ENCODE data around the gene KRT24. TPM values are rescaled to one million over a fixed set of nuclear protein-coding genes. Genes with fewer than 3 reads are reported as not detected.

Gene KRT24
- total and polyA plus RNA-seq, 2 donors (not counting 3 experiments of a cell fraction or from before 2014, with no cell fraction given), result not detected

DNA sequence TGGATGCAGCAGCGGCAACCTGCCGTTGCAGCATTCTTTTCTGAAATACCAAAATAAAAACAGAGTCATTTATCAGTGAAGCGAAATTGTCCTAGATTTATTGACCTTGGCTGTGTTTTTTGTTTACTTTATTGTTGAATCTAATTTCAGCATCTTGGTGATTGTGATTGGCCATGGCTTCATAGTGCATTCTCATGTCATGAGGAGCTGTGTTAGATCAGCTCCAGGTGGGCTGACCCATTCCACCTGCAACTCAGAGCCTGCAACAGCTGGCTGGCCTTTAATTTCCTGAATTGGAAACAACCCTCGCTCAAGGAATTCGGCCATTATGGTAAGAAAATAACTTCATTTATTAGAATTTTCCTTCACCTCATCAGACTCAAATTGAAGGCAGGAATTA lies 16.4 kb downstream of the KRT24 start:
- H3K4me3 ChIP-seq (replicated peaks in 1 of 3; ENCODE audit: insufficient read depth in 1 of 3, low read depth in 1 of 3, low read length in 3 of 3), result no peak overlapping the region
- no peaks in the 10 kb centered on the region for H3K79me2 ChIP-seq (ENCODE audit: control insufficient read depth, insufficient read depth, low read length)
- ChIA-PET CTCF (interaction anchor here (1.1 kb wide), 1 partner anchor 17 kb away, joined by 3 read pairs; the partner anchor contains the start of gene KRT24), POLR2A (no interaction called here)
- no peaks in the 10 kb centered on the region for H3K9me1 ChIP-seq (replicated peaks; ENCODE audit: control insufficient read depth, extremely low read depth, insufficient read depth, low read length)
- H4K20me1 ChIP-seq (replicated peaks; ENCODE audit: control insufficient read depth, extremely low read depth, insufficient read depth, low read length), result no peaks in the 10 kb centered on the region
- no peak overlapping the region for H3K4me2 ChIP-seq (ENCODE audit: insufficient read depth, low read length)
- intact Hi-C loops (cut with micrococcal nuclease) (no loop called here), dilution Hi-C loops (cut with MboI; ENCODE audit: extremely low pct_ligation_motif_present, low sequenced_read_pairs) (no loop called here)
- no peak for TF ChIP-seq FOS (IDR thresholded peaks at IDR 0.05; ENCODE audit: borderline replicate concordance, insufficient read depth, low read length)
- TF ChIP-seq POLR2A (IDR thresholded peaks at IDR 0.05; ENCODE audit: low read depth, low read length), result no peak
- TF ChIP-seq, protein P1, sequence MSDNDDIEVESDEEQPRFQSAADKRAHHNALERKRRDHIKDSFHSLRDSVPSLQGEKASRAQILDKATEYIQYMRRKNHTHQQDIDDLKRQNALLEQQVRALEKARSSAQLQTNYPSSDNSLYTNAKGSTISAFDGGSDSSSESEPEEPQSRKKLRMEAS (IDR thresholded peaks at IDR 0.05; ENCODE audit: insufficient read depth, insufficient read length), result no peak
- no peak for TF ChIP-seq EZH2 (IDR thresholded peaks at IDR 0.05; ENCODE audit: borderline replicate concordance, low read depth, low read length, severe bottlenecking)
- no peak for TF ChIP-seq MYC (IDR thresholded peaks at IDR 0.05; ENCODE audit: low read depth, low read length)
- no peak for TF ChIP-seq POLR2AphosphoS5 (IDR thresholded peaks at IDR 0.05; ENCODE audit: insufficient read depth, low read depth, low read length)
- TF ChIP-seq GATA2 (IDR thresholded peaks at IDR 0.05; ENCODE audit: insufficient read depth, insufficient read length, low read depth, low read length), result no peak
- no peak for TF ChIP-seq JUN (IDR thresholded peaks at IDR 0.05; ENCODE audit: borderline replicate concordance, insufficient read depth, insufficient read length, low read depth)
- TF ChIP-seq, protein P2, sequence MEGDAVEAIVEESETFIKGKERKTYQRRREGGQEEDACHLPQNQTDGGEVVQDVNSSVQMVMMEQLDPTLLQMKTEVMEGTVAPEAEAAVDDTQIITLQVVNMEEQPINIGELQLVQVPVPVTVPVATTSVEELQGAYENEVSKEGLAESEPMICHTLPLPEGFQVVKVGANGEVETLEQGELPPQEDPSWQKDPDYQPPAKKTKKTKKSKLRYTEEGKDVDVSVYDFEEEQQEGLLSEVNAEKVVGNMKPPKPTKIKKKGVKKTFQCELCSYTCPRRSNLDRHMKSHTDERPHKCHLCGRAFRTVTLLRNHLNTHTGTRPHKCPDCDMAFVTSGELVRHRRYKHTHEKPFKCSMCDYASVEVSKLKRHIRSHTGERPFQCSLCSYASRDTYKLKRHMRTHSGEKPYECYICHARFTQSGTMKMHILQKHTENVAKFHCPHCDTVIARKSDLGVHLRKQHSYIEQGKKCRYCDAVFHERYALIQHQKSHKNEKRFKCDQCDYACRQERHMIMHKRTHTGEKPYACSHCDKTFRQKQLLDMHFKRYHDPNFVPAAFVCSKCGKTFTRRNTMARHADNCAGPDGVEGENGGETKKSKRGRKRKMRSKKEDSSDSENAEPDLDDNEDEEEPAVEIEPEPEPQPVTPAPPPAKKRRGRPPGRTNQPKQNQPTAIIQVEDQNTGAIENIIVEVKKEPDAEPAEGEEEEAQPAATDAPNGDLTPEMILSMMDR (IDR thresholded peaks at IDR 0.05; ENCODE audit: extremely low read depth in 1 of 2, insufficient read depth in 1 of 2, low read depth in 1 of 2, low read length in 2 of 2), result no peak
- H3K27ac ChIP-seq (ENCODE audit: insufficient read depth, low read depth, low read length), result no peak overlapping the region
- H3K9me3 ChIP-seq (replicated peaks; ENCODE audit: control insufficient read depth, insufficient read depth, low read length), result no peaks in the 10 kb centered on the region
- no peaks in the 10 kb centered on the region for H3K36me3 ChIP-seq (ENCODE audit: control insufficient read depth in 2 of 2, extremely low read depth in 1 of 2, insufficient read depth in 2 of 2, low read length in 2 of 2)
- no peak overlapping the region for H3K9ac ChIP-seq (replicated peaks; ENCODE audit: extremely low read depth, insufficient read depth, low read length)
- peaks cover 1 to 7% of the 10 kb centered on the region in 2 experiments for H3K27me3 ChIP-seq (ENCODE audit: control insufficient read depth in 2 of 2, insufficient read depth in 2 of 2, low read length in 2 of 2)
- FAIRE-seq (no peak), DNase-seq (ENCODE audit: low read depth, low spot score) (no peak)
- H3K4me1 ChIP-seq (ENCODE audit: control insufficient read depth, extremely low read depth, insufficient read depth, low read length), result no peaks in the 10 kb centered on the region
- BruUV-seq (replicated peaks), result no TSS peak
- H2AFZ ChIP-seq (ENCODE audit: low read depth, low read length), result no peak overlapping the region

All from endothelial cell of umbilical vein (primary cell).